ENCODE results near the gene PAK6. TPM values are rescaled to one million over a fixed set of nuclear protein-coding genes. Genes with fewer than 3 reads are reported as not detected.

PAK6 gene
- polyA plus RNA-seq, 1 donor from 2014 or later, result 32.4 TPM

GRCh38 chr15:40192942-40193341, 45.9 kb upstream of the PAK6 start:
- Histone ChIP-seq H3K9ac (ENCODE audit: low read length) (no peak overlapping the region), H3F3A (ENCODE audit: insufficient read depth, low read length, poor library complexity, severe bottlenecking) (no peaks in the 10 kb centered on the region), H3K4me3 (ENCODE audit: low read length) (no peak overlapping the region), H3K4me2 (ENCODE audit: low read length) (no peak overlapping the region), H4K20me1 (ENCODE audit: insufficient read depth) (no peaks in the 10 kb centered on the region), H3K36me3 (ENCODE audit: insufficient read depth, low read length) (no peaks in the 10 kb centered on the region), H3K9me3 (ENCODE audit: low read length) (no peaks in the 10 kb centered on the region), H3K9me2 (ENCODE audit: insufficient read depth, low read length) (no peaks in the 10 kb centered on the region), H3K27ac (ENCODE audit: low read length) (no peak overlapping the region), H3K79me2 (replicated peaks; ENCODE audit: insufficient read depth, low read length) (no peaks in the 10 kb centered on the region), H3K27me3 (ENCODE audit: insufficient read depth, low read depth, low read length) (no peaks in the 10 kb centered on the region), H2AFZ (ENCODE audit: low read depth, low read length) (no peak overlapping the region)
- no peak for TF ChIP-seq CTCF (IDR thresholded peaks at IDR 0.05; ENCODE audit: poor library complexity, severe bottlenecking)
- TF ChIP-seq TAF1 (IDR thresholded peaks at IDR 0.05; ENCODE audit: low read depth), result no peak
- no peak for TF ChIP-seq MXI1 (conservative IDR thresholded peaks at IDR 0.05; ENCODE audit: poor library complexity, severe bottlenecking)
- no peak for TF ChIP-seq POLR2AphosphoS5 (IDR thresholded peaks at IDR 0.05)
- no peak for TF ChIP-seq RAD21 (conservative IDR thresholded peaks at IDR 0.05)
- TF ChIP-seq REST (IDR thresholded peaks at IDR 0.05; ENCODE audit: borderline replicate concordance), result no peak
- no peak for TF ChIP-seq EZH2 (IDR thresholded peaks at IDR 0.05; ENCODE audit: borderline replicate concordance, insufficient read depth, low read length, poor library complexity, severe bottlenecking)
- TF ChIP-seq SMC3 (conservative IDR thresholded peaks at IDR 0.05; ENCODE audit: poor library complexity), result no peak

GRCh38 chr15:40197434-40197833, 41.4 kb upstream of the PAK6 start:
- H3K4me3 ChIP-seq (ENCODE audit: low read length), result no peak overlapping the region
- no peaks in the 10 kb centered on the region for H3K9me3 ChIP-seq (ENCODE audit: low read length)
- no peak overlapping the region for H3K9ac ChIP-seq (ENCODE audit: low read length)
- no peaks in the 10 kb centered on the region for H3F3A ChIP-seq (ENCODE audit: insufficient read depth, low read length, poor library complexity, severe bottlenecking)
- no peak overlapping the region for H3K27ac ChIP-seq (ENCODE audit: low read length)
- H3K4me2 ChIP-seq (ENCODE audit: low read length), result no peak overlapping the region
- no peaks in the 10 kb centered on the region for H3K9me2 ChIP-seq (ENCODE audit: insufficient read depth, low read length)
- no peaks in the 10 kb centered on the region for H3K79me2 ChIP-seq (replicated peaks; ENCODE audit: insufficient read depth, low read length)
- H4K20me1 ChIP-seq (ENCODE audit: insufficient read depth), result no peaks in the 10 kb centered on the region
- TF ChIP-seq MXI1 (conservative IDR thresholded peaks at IDR 0.05; ENCODE audit: poor library complexity, severe bottlenecking), result no peak
- TF ChIP-seq RAD21 (conservative IDR thresholded peaks at IDR 0.05), result no peak
- TF ChIP-seq TAF1 (IDR thresholded peaks at IDR 0.05; ENCODE audit: low read depth), result no peak
- no peak overlapping the region for H2AFZ ChIP-seq (ENCODE audit: low read depth, low read length)
- no peaks in the 10 kb centered on the region for H3K36me3 ChIP-seq (ENCODE audit: insufficient read depth, low read length)
- H3K27me3 ChIP-seq (ENCODE audit: insufficient read depth, low read depth, low read length), result no peaks in the 10 kb centered on the region

Measured in neural cell (in vitro differentiated cells).